ENCODE data around the gene GRIN2A. TPM values are rescaled to one million over a fixed set of nuclear protein-coding genes. Genes with fewer than 3 reads are reported as not detected.

GRIN2A gene
- total and polyA plus RNA-seq, 2 donors (not counting 1 experiment from before 2014, with no cell fraction given) = 0.44 TPM; not detected in 1

- Histone ChIP-seq H3K4me1 (ENCODE audit: control insufficient read depth in 2 of 2, insufficient read depth in 2 of 2, low read length in 2 of 2) (no peaks in the 10 kb centered on the region), H4K20me1 (ENCODE audit: control insufficient read depth, insufficient read depth, low read length, poor library complexity, severe bottlenecking) (no peaks in the 10 kb centered on the region), H3K79me2 (ENCODE audit: control insufficient read depth, insufficient read depth, low read length) (no peaks in the 10 kb centered on the region), H2AFZ (ENCODE audit: insufficient read depth, low read depth, low read length, poor library complexity, severe bottlenecking) (no peak overlapping the region), H3K27ac (ENCODE audit: low read length in 2 of 2) (no peak overlapping the region), H3K9ac (ENCODE audit: low read length) (no peak overlapping the region), H3K4me3 (ENCODE audit: control extremely low read depth in 1 of 5, extremely low read depth in 1 of 5, insufficient read depth in 1 of 5, low read depth in 2 of 5, low read length in 4 of 5) (no peak overlapping the region), H3K9me3 (ENCODE audit: control extremely low read depth in 1 of 3, control insufficient read depth in 2 of 3, insufficient read depth in 1 of 3, low read length in 2 of 3) (no peaks in the 10 kb centered on the region), H3K36me3 (replicated peaks in 1 of 2; ENCODE audit: control extremely low read depth in 1 of 2, control insufficient read depth in 1 of 2, extremely low read depth in 1 of 2, insufficient read depth in 2 of 2, low read length in 1 of 2) (no peaks in the 10 kb centered on the region), H3K27me3 (replicated peaks in 1 of 4; ENCODE audit: control extremely low read depth in 1 of 4, control insufficient read depth in 3 of 4, insufficient read depth in 4 of 4, low read length in 3 of 4) (no peaks in the 10 kb centered on the region), H3K4me2 (replicated peaks; ENCODE audit: low read depth, low read length, poor library complexity, severe bottlenecking) (no peak overlapping the region)
- WGBS (ENCODE audit: insufficient coverage) = no CpG with 5 or more reads among the region's 2 CpGs
- POLR2A ChIA-PET = no interaction called here
- CTCF ChIA-PET = no interaction called here
- DNase-seq (no peak), ATAC-seq (ENCODE audit: low read depth) (no peak)
- Mint-ChIP-seq H3K27me3 (peaks cover 4% of the 10 kb centered on the region), H3K4me3 (no peak overlapping the region), H3K27ac (no peak overlapping the region), H3K4me1 (no peaks in the 10 kb centered on the region), H3K9me3 (ENCODE audit: insufficient read depth) (no peaks in the 10 kb centered on the region)
- intact Hi-C loops (cut with micrococcal nuclease) = no loop called here
- TF ChIP-seq CTCF (IDR thresholded peaks at IDR 0.05) (no peak), EZH2 (IDR thresholded peaks at IDR 0.05; ENCODE audit: borderline replicate concordance, insufficient read depth, low read depth, low read length, poor library complexity, severe bottlenecking) (no peak)
Observed at GRCh38 chr16:9846362-9847099, 335.7 kb downstream of the GRIN2A start.

- Histone ChIP-seq H3K79me2 (ENCODE audit: control insufficient read depth, insufficient read depth, low read length) (no peaks in the 10 kb centered on the region), H3K4me3 (ENCODE audit: control extremely low read depth in 1 of 5, extremely low read depth in 1 of 5, insufficient read depth in 1 of 5, low read depth in 2 of 5, low read length in 4 of 5) (no peak overlapping the region), H4K20me1 (ENCODE audit: control insufficient read depth, insufficient read depth, low read length, poor library complexity, severe bottlenecking) (no peaks in the 10 kb centered on the region), H3K36me3 (replicated peaks in 1 of 2; ENCODE audit: control extremely low read depth in 1 of 2, control insufficient read depth in 1 of 2, extremely low read depth in 1 of 2, insufficient read depth in 2 of 2, low read length in 1 of 2) (no peaks in the 10 kb centered on the region), H3K4me1 (ENCODE audit: control insufficient read depth in 2 of 2, insufficient read depth in 2 of 2, low read length in 2 of 2) (no peaks in the 10 kb centered on the region), H3K27me3 (replicated peaks in 1 of 4; ENCODE audit: control extremely low read depth in 1 of 4, control insufficient read depth in 3 of 4, insufficient read depth in 4 of 4, low read length in 3 of 4) (no peaks in the 10 kb centered on the region), H3K4me2 (replicated peaks; ENCODE audit: low read depth, low read length, poor library complexity, severe bottlenecking) (no peak overlapping the region), H2AFZ (ENCODE audit: insufficient read depth, low read depth, low read length, poor library complexity, severe bottlenecking) (no peak overlapping the region), H3K9ac (ENCODE audit: low read length) (no peak overlapping the region), H3K27ac (ENCODE audit: low read length in 2 of 2) (no peak overlapping the region), H3K9me3 (ENCODE audit: control extremely low read depth in 1 of 3, control insufficient read depth in 2 of 3, insufficient read depth in 1 of 3, low read length in 2 of 3) (no peaks in the 10 kb centered on the region)
- peaks cover 4% of the 10 kb centered on the region for H3K27me3 Mint-ChIP-seq
- POLR2A ChIA-PET = no interaction called here
- 76% methylated on average over 3 of the region's 3 CpGs for WGBS (ENCODE audit: insufficient coverage)
- intact Hi-C loops (cut with micrococcal nuclease) = no loop called here
- no peak for TF ChIP-seq CTCF (IDR thresholded peaks at IDR 0.05)
- TF ChIP-seq EZH2 (IDR thresholded peaks at IDR 0.05; ENCODE audit: borderline replicate concordance, insufficient read depth, low read depth, low read length, poor library complexity, severe bottlenecking) = no peak
- DNase-seq (no peak), ATAC-seq (ENCODE audit: low read depth) (no peak)
- no peak overlapping the region for H3K27ac Mint-ChIP-seq
- H3K4me3 Mint-ChIP-seq = no peak overlapping the region
- no peaks in the 10 kb centered on the region for H3K9me3 Mint-ChIP-seq (ENCODE audit: insufficient read depth)
- CTCF ChIA-PET = no interaction called here
- H3K4me1 Mint-ChIP-seq = no peaks in the 10 kb centered on the region
Observed at GRCh38 chr16:9845661-9846361, 336.4 kb downstream of the GRIN2A start.
